ENCODE measurements around the gene CEP112. TPM values are rescaled to one million over a fixed set of nuclear protein-coding genes. Genes with fewer than 3 reads are reported as not detected.

CEP112 gene
- total and polyA plus RNA-seq, 2 of the 8 experiments (the other 6 are each of a cell fraction or from before 2014, with no cell fraction given) = 0.62 to 3.1 TPM

GRCh38 chr17:65743308-65743655 is 448.7 kb downstream of the CEP112 start (continued):
- TF ChIP-seq CHD7 (IDR thresholded peaks at IDR 0.05; ENCODE audit: insufficient replicate concordance, low read length) = no peak
- TF ChIP-seq KDM1A (IDR thresholded peaks at IDR 0.05; ENCODE audit: borderline replicate concordance, low read length) = no peak
- no peak for TF ChIP-seq SRF (IDR thresholded peaks at IDR 0.05; ENCODE audit: low read depth, low read length)
- no peak for TF ChIP-seq RAD21 (IDR thresholded peaks at IDR 0.05 in 1 of 2, conservative IDR thresholded peaks at IDR 0.05 in 1 of 2; ENCODE audit: low read depth in 2 of 2, low read length in 2 of 2)
- TF ChIP-seq KDM4A (IDR thresholded peaks at IDR 0.05; ENCODE audit: low read depth, low read length, severe bottlenecking) = no peak
- no peak for TF ChIP-seq SAP30 (IDR thresholded peaks at IDR 0.05; ENCODE audit: insufficient read depth, insufficient replicate concordance, low read length)
- no peak for TF ChIP-seq JUN (IDR thresholded peaks at IDR 0.05; ENCODE audit: low read depth, low read length)
- TF ChIP-seq MAFK (IDR thresholded peaks at IDR 0.05; ENCODE audit: low read depth, low read length) = no peak
- no peak for TF ChIP-seq EP300 (IDR thresholded peaks at IDR 0.05; ENCODE audit: borderline replicate concordance in 1 of 2, low read depth in 2 of 2, low read length in 2 of 2)
- TF ChIP-seq PHF8 (conservative IDR thresholded peaks at IDR 0.05; ENCODE audit: low read depth, low read length) = no peak

Data from H1 (cell line).